GM23248 (cell line): ENCODE results near the gene ARHGEF4.
"Not testable (repeated sequence)": the region's sequence is repeated elsewhere in the genome, so short reads cannot be mapped to it uniquely, and the experiment has no call there.

ENCODE experiments used
- EZH2 ChIP-seq: fragments of 200-600 bp; sonication (generic); IDR thresholded peaks from 2 replicates; pipeline ENCODE4 v1.6.1; 2018; ENCODE audit warnings: antibody characterized with exemption, mild to moderate bottlenecking; ENCODE audit not compliant: insufficient read depth, poor library complexity, severe bottlenecking
- EZH2phosphoT487 ChIP-seq: fragments of 200-600 bp; sonication (generic); IDR thresholded peaks from 2 replicates; pipeline ENCODE4 v1.6.1; 2018; ENCODE audit warnings: antibody characterized with exemption, moderate library complexity, mild to moderate bottlenecking, low read depth; ENCODE audit not compliant: insufficient read depth

- TF ChIP-seq EZH2, EZH2phosphoT487: not testable (repeated sequence)
Observed at GRCh38 chr2:130901626-130902025, 64.9 kb downstream of the ARHGEF4 start.
